Measurements from ENCODE around the gene KLK8. TPM values are rescaled to one million over a fixed set of nuclear protein-coding genes. Genes with fewer than 3 reads are reported as not detected.

KLK8 gene
- total RNA-seq, 1 donor from 2014 or later = not detected

- Mint-ChIP-seq H3K4me1 (ENCODE audit: unreplicated experiment) (no peaks in the 10 kb centered on the region), H3K4me3 (ENCODE audit: unreplicated experiment) (no peak overlapping the region), H3K27ac (ENCODE audit: unreplicated experiment) (no peak overlapping the region), H3K27me3 (ENCODE audit: unreplicated experiment) (no peaks in the 10 kb centered on the region), H3K36me3 (ENCODE audit: unreplicated experiment) (no peaks in the 10 kb centered on the region), H3K9me3 (ENCODE audit: unreplicated experiment) (peaks cover 6% of the 10 kb centered on the region)
- TF ChIP-seq, protein P1, sequence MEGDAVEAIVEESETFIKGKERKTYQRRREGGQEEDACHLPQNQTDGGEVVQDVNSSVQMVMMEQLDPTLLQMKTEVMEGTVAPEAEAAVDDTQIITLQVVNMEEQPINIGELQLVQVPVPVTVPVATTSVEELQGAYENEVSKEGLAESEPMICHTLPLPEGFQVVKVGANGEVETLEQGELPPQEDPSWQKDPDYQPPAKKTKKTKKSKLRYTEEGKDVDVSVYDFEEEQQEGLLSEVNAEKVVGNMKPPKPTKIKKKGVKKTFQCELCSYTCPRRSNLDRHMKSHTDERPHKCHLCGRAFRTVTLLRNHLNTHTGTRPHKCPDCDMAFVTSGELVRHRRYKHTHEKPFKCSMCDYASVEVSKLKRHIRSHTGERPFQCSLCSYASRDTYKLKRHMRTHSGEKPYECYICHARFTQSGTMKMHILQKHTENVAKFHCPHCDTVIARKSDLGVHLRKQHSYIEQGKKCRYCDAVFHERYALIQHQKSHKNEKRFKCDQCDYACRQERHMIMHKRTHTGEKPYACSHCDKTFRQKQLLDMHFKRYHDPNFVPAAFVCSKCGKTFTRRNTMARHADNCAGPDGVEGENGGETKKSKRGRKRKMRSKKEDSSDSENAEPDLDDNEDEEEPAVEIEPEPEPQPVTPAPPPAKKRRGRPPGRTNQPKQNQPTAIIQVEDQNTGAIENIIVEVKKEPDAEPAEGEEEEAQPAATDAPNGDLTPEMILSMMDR (IDR thresholded peaks at IDR 0.05) = no peak
- no peak for DNase-seq (ENCODE audit: extremely low spot score, unreplicated experiment)
Measured at GRCh38 chr19:51036519-51036918, 35.1 kb upstream of the KLK8 start.

DNA sequence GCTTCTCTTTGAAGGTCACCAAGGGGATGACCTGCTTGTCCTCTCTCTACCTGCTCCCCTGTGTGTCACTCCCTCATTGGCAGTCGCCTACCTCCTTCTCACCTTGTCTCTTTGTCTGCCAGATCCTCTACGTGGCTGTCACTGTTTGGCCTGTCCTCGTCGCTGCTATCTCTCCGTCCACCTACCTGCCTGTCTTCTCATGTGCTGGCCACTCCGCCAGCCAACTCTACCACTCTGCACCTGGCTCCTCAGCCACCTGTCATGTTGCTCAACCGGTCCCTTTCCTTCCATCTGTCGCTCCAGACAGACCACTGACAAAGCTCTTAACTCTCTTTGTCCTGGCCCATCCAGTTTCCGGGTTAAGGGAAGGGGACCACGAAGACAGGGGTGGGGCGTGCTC lies 33.3 kb upstream of the KLK8 start, which contains the start of gene KLK12:
Gene KLK12, minus strand, starts transcription at position 299 of the 400 bp plus-strand sequence. CDS start 381 bp downstream, outside the sequence.
- Mint-ChIP-seq H3K27me3 (ENCODE audit: unreplicated experiment) (no peaks in the 10 kb centered on the region), H3K36me3 (ENCODE audit: unreplicated experiment) (no peaks in the 10 kb centered on the region), H3K9me3 (ENCODE audit: unreplicated experiment) (peaks cover 19% of the 10 kb centered on the region), H3K4me1 (ENCODE audit: unreplicated experiment) (no peaks in the 10 kb centered on the region), H3K27ac (ENCODE audit: unreplicated experiment) (no peak within 1 kb of the TSS), H3K4me3 (ENCODE audit: unreplicated experiment) (no peak within 1 kb of the TSS)
- DNase-seq (ENCODE audit: extremely low spot score, unreplicated experiment) = no peak
- TF ChIP-seq, protein P1 (IDR thresholded peaks at IDR 0.05) = no peak

DNA sequence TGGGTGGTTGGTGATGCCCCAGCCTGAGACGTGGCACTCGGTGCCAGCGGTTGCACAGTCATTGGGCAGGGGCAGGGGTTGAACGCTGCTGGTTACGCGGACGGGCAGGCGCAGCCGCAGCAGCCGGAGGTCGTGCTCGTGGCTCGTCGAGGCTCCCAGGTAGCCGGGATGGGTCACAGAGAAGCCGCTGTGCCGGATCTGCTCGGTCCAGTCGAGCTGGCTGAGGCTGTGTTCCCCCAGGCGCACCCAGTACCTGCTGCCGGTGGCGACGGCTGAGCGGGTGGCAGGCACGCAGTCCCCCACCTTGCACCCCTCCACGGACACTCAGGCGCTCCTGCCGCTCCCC lies 30.4 kb upstream of the KLK8 start:
- DNase-seq (ENCODE audit: extremely low spot score, unreplicated experiment) = no peak
- Mint-ChIP-seq H3K36me3 (ENCODE audit: unreplicated experiment) (no peaks in the 10 kb centered on the region), H3K27me3 (ENCODE audit: unreplicated experiment) (no peaks in the 10 kb centered on the region), H3K9me3 (ENCODE audit: unreplicated experiment) (peaks cover 22% of the 10 kb centered on the region), H3K4me3 (ENCODE audit: unreplicated experiment) (no peak overlapping the region), H3K27ac (ENCODE audit: unreplicated experiment) (no peak overlapping the region), H3K4me1 (ENCODE audit: unreplicated experiment) (no peaks in the 10 kb centered on the region)
- TF ChIP-seq, protein P1 (IDR thresholded peaks at IDR 0.05) = no peak

GRCh38 chr19:51031220-51031879 lies 29.9 kb upstream of the KLK8 start:
- H3K27ac Mint-ChIP-seq (ENCODE audit: unreplicated experiment) = no peak overlapping the region
- TF ChIP-seq, protein P1 (IDR thresholded peaks at IDR 0.05) = no peak
- H3K4me1 Mint-ChIP-seq (ENCODE audit: unreplicated experiment) = no peaks in the 10 kb centered on the region
- H3K9me3 Mint-ChIP-seq (ENCODE audit: unreplicated experiment) = peaks cover 17% of the 10 kb centered on the region
- no peaks in the 10 kb centered on the region for H3K36me3 Mint-ChIP-seq (ENCODE audit: unreplicated experiment)
- H3K27me3 Mint-ChIP-seq (ENCODE audit: unreplicated experiment) = no peaks in the 10 kb centered on the region
- no peak for DNase-seq (ENCODE audit: extremely low spot score, unreplicated experiment)
- no peak overlapping the region for H3K4me3 Mint-ChIP-seq (ENCODE audit: unreplicated experiment)

DNA sequence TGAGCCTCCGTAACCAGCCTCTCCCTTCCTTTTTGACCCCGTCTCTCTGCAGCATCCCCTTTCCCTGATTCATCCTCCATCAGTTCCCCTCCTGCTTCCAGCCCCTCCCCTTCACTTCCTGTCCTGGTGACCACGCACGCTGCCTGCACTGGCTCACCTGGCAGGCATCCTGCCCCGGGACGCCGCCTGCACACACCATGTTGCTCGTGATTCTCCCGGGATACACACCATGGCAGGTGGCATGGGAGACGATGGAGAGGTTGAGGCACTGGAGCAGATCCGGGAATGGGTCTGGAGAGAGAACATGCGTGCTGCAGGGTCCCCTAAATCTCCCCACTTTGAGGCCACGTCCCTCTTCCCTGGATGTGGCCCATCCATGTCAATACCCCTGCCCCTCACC lies 29.2 kb upstream of the KLK8 start:
- TF ChIP-seq, protein P1 (IDR thresholded peaks at IDR 0.05) = no peak
- Mint-ChIP-seq H3K4me1 (ENCODE audit: unreplicated experiment) (no peaks in the 10 kb centered on the region), H3K9me3 (ENCODE audit: unreplicated experiment) (peaks cover 17% of the 10 kb centered on the region), H3K36me3 (ENCODE audit: unreplicated experiment) (no peaks in the 10 kb centered on the region), H3K4me3 (ENCODE audit: unreplicated experiment) (no peak overlapping the region), H3K27me3 (ENCODE audit: unreplicated experiment) (no peaks in the 10 kb centered on the region), H3K27ac (ENCODE audit: unreplicated experiment) (no peak overlapping the region)
- no peak for DNase-seq (ENCODE audit: extremely low spot score, unreplicated experiment)

All from osteocyte (in vitro differentiated cells).